Embryonic facial prominence (tissue), 1 donor: Measurements from ENCODE around the gene UPK2.

Experiments
- DNase-seq: peaks from one replicate; pipeline ENCODE4 v3.0.0-alpha.2; 2016; ENCODE audit errors: extremely low spot score

Gene UPK2

GRCh38 chr11:118956094-118956846, at the start of gene UPK2:
Gene UPK2, plus strand, starts transcription at chr11:118956298. Its CDS starts 53 bp downstream, at chr11:118956351.
- peak; percentile 73 for DNase-seq

DNA sequence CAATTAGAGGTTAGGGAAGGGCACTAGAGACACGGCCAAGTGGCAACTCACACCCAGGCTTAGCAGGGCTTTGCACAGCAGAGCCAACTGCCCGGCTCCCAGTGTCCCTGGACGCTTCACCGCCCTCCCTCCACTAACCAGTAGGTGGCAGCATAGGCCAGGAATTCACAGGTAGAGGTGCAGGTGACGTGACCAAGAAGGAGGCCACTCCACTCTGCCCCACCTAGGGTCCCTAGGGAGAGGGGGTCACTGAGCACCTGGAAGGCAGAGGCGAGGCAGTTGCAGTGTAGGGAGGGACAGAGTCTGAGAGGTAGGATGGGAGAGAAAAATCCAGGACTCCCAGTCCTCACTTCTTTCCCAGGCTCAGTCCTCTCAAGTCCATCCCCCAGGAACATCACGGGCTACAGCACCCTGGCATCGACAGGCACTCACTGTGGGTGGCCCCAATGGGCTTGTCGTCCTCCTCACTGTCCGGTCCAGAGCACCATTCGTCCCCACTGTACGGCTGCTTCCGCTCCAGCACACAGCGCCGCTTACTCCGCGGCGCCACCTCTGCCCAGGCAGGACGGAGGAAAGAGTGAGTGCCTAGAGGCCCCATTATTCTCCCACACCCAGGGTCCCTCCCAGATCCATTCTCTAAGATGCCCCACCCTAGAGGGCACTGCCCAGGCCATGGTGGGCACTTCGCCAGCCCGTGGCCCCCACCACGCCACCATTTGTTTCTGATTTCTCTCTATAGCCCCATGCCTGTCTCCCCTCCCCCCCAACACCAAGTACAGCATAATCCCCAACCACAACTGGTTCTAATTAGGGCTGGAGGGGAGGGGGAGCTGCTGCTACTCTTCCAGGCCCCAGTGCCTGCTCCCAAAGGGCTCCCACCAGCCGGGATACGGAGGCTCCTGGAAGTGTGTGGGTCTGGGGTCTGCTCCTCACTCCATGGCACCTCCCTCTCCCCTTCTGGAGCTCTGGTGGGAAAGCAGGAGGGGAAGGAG, 48.8 kb upstream of the UPK2 start:
- DNase-seq = peak; percentile 49

GRCh38 chr11:118908264-118908663, 47.8 kb upstream of the UPK2 start:
- DNase-seq = no peak

DNA sequence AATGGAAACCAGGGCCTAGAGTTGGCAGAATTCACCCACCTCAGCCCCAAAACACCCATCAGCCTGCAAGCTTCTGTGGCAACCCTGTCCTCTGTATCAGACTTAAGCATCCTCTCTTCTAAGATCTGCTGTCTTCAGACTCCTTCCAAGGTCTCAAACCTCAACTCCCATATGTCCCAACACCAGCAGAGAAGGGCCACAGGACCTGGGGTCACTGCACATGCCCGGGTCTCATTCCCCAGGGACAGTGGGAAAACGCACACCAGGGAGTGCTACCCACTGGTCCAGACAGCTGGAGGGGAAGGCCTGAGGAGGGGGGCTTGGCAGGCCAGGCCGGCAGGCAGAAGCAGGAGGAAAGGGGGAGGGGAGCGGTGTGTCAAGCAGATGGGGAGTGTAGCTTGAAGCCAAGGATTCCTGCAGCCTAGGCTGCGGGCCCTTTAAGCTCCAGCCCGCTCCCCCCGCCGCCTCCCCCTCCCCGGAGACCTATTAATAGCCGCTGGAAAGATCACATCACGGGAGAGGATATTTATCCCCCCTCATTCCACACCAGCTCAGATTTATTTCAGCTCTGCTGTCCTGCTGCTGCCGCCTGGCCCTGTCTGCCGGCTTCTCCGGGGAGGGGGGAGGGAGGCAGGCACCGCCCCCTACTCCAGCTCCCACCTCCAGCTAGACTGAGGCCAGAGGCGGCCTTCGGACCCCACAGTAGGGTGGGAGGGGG, 47.0 kb upstream of the UPK2 start:
- DNase-seq = peak; percentile 84

GRCh38 chr11:118909619-118910308, 46.3 kb upstream of the UPK2 start:
- DNase-seq = no peak

- DNase-seq = peak; percentile 75
Measured at GRCh38 chr11:118910309-118911112, 45.6 kb upstream of the UPK2 start.

DNA sequence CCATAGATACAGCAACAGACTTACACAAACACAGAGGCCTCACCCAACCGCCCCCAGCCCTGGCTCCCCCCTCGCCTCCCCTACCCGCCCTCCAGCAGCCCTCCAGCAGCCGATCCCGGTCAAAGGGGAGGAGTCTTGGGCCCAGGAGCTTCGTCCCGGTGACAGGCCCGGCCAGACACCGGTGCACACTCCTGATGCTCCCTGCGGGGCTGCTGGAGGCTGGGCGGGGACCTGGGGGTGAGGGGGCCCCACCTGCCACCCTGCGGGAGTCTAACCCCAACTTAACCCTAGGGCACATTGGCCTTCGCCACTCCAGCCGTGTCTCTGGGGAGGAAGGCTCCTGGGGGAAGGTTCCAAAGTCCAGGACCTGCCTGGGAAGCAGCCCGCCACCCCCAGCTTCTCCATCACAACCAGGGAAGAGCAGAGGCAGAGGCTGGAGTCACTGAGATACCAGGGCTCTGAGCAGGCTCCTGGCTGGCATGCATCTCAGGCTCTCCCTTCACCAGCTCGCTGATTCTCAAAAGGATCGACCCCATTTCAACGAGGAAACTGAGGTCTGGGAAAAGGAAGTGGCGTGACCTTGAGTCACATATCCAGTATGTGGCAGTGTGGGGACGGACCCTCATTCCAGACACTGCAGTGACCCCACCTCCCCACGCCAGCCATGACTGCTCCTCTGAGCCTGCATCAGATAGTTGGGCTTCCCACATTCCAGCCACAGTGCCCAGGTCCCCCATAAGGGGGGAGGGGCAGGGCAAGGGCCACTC, 44.8 kb upstream of the UPK2 start:
- no peak for DNase-seq

- DNase-seq = peak; percentile 36
Measured at GRCh38 chr11:118911880-118912741, 44.0 kb upstream of the UPK2 start.

DNA sequence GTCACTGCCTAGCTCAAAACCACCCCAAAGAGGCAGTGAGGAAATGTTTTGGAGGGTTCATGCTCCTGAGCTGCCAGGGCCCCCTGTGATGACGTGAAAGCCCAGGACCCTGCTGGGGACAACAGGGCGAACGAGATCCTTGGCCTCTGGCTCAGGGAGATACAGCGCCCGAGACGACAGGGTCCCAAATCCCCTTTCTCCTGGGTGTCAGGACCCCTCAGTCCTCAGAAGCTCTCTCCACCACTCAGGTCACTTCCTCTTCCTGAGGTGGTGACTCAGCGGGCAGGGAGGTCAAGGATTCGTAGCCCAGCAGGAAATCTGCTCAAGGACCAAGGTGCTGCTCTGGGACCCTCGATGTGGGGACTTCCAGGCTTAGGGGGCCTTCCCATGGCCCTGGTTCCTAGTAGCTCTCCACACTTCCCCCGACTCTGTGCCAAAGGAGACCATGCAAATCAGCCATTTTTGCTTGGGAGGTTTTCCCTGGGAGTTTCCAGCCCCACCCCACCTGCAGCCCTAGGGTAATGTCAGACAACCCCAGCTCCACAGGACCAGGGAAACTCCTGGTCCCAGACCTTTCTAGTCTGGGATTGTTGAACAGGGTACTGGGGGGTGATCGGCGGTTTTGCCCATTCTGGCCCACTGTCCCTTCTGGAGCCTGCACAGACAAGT, 43.2 kb upstream of the UPK2 start:
- DNase-seq = no peak

- DNase-seq = no peak
Measured at GRCh38 chr11:118913411-118914125, 42.5 kb upstream of the UPK2 start.

DNA sequence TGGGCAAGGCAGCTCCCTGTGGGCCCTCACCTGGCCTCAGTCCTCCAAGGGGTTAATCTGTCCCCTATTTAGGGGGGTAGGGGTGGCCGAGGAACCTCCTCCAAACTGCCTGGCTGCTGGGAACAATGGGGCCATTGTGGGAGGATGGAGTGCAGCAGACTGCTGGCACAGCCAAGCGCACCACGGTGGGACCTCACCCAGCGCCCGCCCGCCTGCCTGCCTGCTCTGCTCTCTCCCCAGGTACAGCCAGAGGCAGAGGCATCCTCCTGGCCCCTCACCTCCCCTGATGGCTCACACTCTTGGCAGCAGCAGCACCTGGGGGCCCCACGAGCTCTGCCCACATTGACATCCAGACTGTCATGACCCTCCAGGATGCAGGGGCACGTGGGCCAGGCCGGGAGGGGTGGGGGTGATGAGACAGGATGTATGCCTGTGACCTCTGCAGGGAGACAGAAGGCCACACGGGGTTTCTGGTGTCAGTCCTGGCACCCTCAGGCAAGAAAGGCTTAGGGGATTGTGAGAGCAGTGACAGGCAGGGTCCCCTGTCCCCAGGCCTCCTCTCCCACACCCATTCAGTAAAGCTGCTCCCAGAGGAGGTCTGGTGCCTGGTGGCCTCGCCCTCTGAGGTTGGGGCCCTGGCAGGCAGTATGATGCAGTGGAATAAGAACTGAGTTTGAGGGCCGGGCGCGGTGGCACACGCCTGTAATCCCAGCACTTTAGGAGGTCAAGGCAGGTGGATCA, 41.8 kb upstream of the UPK2 start:
- no peak for DNase-seq

GRCh38 chr11:118914987-118915386, 41.1 kb upstream of the UPK2 start:
- DNase-seq = no peak

- no peak for DNase-seq
Measured at GRCh38 chr11:118915396-118915795, 40.7 kb upstream of the UPK2 start.

DNA sequence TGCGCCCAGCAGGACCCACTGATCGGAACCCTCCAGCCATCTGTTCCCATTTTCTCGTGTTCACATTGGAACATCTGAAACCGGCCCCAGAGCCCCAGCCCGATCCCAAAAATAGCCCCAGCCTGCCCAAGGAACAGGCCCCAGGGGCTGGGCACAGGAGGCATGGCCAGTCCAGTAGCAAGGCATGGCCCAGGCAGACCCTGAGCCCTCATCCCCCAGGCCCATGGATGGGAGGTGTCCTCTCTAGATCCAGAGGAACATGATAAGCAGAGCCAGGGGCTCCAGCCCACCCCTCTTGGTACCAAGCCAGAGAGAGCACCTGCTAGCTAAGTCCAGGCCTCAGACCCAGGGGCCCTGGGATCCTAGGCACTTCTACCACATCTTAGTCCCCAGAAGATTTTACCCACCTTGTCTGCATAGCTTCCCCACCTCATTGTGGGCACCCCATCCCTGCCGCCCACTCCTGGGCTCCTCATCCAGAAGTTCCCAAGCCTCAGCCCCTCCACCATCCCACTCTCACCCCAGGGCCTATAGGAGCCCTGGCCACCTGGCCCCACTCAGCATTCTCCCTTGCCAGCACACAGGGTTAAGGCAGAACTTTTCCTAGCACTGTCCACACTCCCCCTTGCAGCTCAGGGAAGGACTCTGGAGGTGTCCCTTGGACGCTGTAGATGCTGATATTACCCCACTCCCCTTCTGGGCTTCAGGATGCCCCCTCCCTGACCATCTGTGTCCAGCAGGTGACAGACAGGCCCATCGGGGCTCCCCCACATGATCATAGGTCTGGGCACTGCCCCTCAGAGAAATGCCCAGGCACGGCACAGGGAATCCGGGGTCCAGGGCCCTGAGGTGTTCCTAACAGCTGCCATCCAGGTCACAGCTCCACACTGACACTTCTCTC, 39.9 kb upstream of the UPK2 start:
- no peak for DNase-seq

- DNase-seq = no peak
Measured at GRCh38 chr11:118916842-118917388, 39.2 kb upstream of the UPK2 start.
